ENCODE data around the gene PPA1.

DNA sequence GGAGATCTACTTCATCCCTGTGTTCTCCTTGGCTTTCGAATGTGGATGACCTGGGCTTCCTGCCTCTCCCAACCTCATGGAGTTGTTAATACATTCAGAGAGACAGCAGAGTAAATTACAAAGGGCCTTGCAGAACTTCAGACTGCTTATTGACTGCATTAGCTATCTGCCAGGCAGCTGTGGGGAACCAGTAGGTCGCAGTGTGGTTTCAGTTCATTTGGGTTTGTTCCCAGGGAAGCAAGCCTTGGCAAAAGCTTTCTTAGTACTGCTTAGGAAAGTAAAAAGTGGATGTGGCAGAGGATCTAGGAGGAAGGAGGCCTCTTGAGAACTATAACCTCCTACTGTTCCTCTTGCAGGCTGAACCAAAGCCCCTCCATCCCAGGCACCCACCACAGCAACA is 41.4 kb upstream of the PPA1 start:
- no peak for TF ChIP-seq EP300 (IDR thresholded peaks at IDR 0.05)
- TF ChIP-seq, protein P1, sequence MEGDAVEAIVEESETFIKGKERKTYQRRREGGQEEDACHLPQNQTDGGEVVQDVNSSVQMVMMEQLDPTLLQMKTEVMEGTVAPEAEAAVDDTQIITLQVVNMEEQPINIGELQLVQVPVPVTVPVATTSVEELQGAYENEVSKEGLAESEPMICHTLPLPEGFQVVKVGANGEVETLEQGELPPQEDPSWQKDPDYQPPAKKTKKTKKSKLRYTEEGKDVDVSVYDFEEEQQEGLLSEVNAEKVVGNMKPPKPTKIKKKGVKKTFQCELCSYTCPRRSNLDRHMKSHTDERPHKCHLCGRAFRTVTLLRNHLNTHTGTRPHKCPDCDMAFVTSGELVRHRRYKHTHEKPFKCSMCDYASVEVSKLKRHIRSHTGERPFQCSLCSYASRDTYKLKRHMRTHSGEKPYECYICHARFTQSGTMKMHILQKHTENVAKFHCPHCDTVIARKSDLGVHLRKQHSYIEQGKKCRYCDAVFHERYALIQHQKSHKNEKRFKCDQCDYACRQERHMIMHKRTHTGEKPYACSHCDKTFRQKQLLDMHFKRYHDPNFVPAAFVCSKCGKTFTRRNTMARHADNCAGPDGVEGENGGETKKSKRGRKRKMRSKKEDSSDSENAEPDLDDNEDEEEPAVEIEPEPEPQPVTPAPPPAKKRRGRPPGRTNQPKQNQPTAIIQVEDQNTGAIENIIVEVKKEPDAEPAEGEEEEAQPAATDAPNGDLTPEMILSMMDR (IDR thresholded peaks at IDR 0.05): no peak

Measured in stomach (tissue), 4 donors.